Ascending aorta (tissue), 2 donors: Measurements from ENCODE around the gene POTEH. TPM values are rescaled to one million over a fixed set of nuclear protein-coding genes. Genes with fewer than 3 reads are reported as not detected.
A peak's percentile ranks its signal among the peaks of the same experiment; 100 is the strongest.
"Not testable (repeated sequence)": the region's sequence is repeated elsewhere in the genome, so short reads cannot be mapped to it uniquely, and the experiment has no call there.

Experiments used
- DNase-seq, 2 donors: peaks; one replicate each; pipeline ENCODE4 v3.0.0-alpha.2; 2019; ENCODE audit warnings: low spot score in 2 of 2
- H3K27ac ChIP-seq, 2 donors: fragments of 200-600 bp; sonication (generic); one replicate each; pipeline ENCODE4 v1.5.1; 2016 to 2017; ENCODE audit warnings: mild to moderate bottlenecking in 1 of 2
- H3K27me3 ChIP-seq: fragments of 200-600 bp; sonication (generic); one replicate; pipeline ENCODE4 v1.5.1; 2017
- H3K36me3 ChIP-seq, 2 donors: fragments of 200-600 bp; sonication (generic); one replicate each; pipeline ENCODE4 v1.5.1; 2016
- H3K4me1 ChIP-seq, 2 donors: fragments of 200-600 bp; sonication (generic); one replicate each; pipeline ENCODE4 v1.5.1; 2016 to 2017; ENCODE audit warnings: mild to moderate bottlenecking in 1 of 2
- H3K4me3 ChIP-seq, 2 donors: fragments of 200-600 bp; sonication (generic); one replicate each; pipeline ENCODE4 v1.5.1; 2016 to 2017; ENCODE audit warnings: mild to moderate bottlenecking in 1 of 2
- H3K9me3 ChIP-seq, 2 donors: fragments of 200-600 bp; sonication (generic); one replicate each; pipeline ENCODE4 v1.5.1; 2016
- intact Hi-C: fragments of 100-400 bp; cut with DNase I; formaldehyde crosslinking; loops from one replicate; pipeline ENCODE4 v1.15.1; 2023
- total RNA-seq: library from RNA; depleted of rRNA; stranded (reverse); fragments of >200 nt; gene quantifications from one replicate; pipeline ENCODE4 v1.1.0, GENCODE V29; 2016

Gene POTEH
- total RNA-seq, 1 donor from 2014 or later = not detected

DNA sequence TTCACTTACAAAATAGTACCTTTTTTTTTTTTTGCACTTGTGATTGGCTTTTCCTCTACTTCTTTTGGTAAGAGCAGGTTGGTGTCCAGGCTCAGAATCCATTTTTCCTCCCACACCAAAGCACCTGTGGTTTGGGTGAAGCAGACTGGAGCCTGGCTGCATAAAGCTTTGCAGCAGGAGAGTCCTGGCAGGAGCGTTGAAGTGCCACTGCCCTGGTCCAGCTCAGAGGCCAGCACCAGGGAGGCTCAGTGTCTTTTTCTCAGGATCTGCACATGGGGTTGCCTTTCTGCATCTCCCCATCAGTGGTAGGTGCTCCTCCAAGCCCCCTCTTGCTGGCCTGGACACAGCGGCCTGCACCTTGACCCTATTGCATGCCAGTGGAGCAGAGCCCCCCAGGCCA is 1.7 kb upstream of the POTEH start:
- H3K4me3 ChIP-seq, H3K27ac ChIP-seq, H3K4me1 ChIP-seq, intact Hi-C loops, H3K36me3 ChIP-seq, DNase-seq, H3K9me3 ChIP-seq, H3K27me3 ChIP-seq: not testable (repeated sequence)

DNA sequence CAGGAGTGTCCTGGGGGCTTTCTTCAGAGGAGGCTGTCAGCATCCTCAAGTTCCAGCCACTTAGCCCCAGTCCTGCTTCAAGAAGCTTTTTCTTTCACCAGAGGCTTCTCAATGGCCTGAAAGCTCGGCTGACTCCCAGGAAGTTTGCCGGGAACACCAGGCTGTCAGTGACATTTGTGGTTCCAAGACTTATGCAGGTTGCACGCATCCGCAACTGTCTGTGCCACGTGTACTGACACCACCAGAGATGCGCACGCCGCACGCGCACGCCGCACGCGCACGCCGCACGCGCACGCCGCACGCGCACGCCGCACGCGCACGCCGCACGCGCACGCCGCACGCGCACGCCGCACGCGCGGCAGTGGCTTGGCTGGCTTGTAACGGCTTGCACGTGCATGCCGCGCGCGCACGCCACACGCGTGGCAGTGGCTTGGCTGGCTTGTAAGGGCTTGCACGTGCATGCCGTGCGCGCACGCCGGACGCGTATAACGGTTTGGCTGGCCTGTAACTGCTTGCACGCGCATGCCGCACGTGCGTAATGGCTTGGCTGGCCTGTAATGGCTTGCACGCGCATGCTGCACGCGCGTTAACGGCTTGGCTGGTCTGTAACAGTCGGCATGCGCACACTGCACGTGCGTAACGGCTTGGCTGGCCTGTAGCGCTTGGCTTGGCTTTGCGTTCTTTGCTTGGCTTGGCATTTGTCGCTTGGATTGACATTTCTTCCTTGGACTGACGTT is 646 bp upstream of the POTEH start:
- H3K36me3 ChIP-seq, intact Hi-C loops, H3K27ac ChIP-seq, H3K4me1 ChIP-seq, H3K9me3 ChIP-seq, H3K4me3 ChIP-seq, H3K27me3 ChIP-seq: not testable (repeated sequence)
- peak in 1 of 2 donors; percentile 63 for DNase-seq

- H3K36me3 ChIP-seq, H3K9me3 ChIP-seq, H3K4me1 ChIP-seq, DNase-seq, H3K4me3 ChIP-seq, H3K27me3 ChIP-seq, H3K27ac ChIP-seq, intact Hi-C loops: not testable (repeated sequence)
Measured at GRCh38 chr22:15713600-15713999, 23.8 kb downstream of the POTEH start.

- H3K4me3 ChIP-seq, DNase-seq, H3K9me3 ChIP-seq, H3K36me3 ChIP-seq, H3K27ac ChIP-seq, intact Hi-C loops, H3K4me1 ChIP-seq, H3K27me3 ChIP-seq: not testable (repeated sequence)
Measured at GRCh38 chr22:15714125-15714524, 24.3 kb downstream of the POTEH start.

- H3K27ac ChIP-seq, H3K27me3 ChIP-seq, DNase-seq, H3K36me3 ChIP-seq, intact Hi-C loops, H3K9me3 ChIP-seq, H3K4me3 ChIP-seq, H3K4me1 ChIP-seq: not testable (repeated sequence)
Measured at GRCh38 chr22:15721884-15722283, 32.1 kb downstream of the POTEH start.

DNA sequence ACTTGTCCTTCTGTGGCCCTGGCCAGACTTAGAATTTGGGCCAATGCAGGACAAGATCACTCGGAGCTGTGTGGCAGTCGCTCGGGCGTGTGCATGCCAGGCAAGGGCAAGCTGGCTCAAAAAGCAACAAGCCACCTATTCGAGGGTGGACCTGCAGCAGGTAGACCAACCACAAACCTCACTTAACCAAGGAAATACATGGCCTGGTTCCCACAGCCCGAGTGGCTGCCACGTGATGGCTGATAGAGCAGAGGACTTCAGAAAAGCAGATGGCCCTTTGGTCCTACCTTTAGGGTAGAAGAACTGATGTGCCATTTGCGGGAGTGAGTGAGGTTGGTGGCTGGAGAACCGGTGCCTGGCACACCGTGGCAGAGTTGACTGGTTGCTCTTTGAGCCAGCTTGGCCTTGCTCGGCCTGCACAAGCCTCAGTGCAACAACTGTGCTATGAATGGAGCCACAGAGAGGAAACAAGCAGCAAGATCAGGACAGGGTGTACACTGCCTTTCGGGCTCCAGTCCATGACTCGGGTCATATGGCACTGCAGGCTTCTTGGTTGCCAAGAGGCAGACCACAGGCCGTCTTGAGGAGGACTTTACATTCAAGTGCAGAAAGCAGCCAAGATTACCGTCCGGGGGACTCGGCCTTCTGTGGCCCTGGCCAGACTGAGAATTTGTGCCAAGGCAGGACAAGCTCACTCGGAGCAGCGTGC is 39.5 kb downstream of the POTEH start:
- H3K27me3 ChIP-seq, H3K4me3 ChIP-seq, H3K4me1 ChIP-seq, H3K9me3 ChIP-seq, intact Hi-C loops, H3K27ac ChIP-seq, H3K36me3 ChIP-seq: not testable (repeated sequence)
- peak in 1 of 2 donors; percentile 25 for DNase-seq

GRCh38 chr22:15731023-15731422 is 41.2 kb downstream of the POTEH start:
- intact Hi-C loops, H3K36me3 ChIP-seq: not testable (repeated sequence)

DNA sequence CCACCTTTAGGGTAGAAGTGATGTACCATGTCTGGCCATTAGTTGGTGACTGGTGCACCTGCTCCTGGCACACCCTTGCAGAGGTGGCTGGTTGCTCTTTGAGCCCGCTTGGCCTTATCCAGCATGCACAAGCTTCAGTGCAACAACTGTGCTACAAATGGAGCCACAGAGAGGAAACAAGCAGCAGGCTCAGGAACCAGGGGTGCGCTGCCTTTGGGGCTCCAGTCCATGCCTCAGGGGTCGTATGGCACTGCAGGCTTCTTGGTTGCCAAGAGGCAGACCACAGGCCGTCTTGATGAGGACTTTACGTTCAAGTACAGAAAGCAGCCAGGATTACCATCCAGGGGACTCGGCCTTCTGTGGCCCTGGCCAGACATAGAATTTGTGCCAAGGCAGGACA is 44.6 kb downstream of the POTEH start:
- DNase-seq, H3K36me3 ChIP-seq, H3K27me3 ChIP-seq, intact Hi-C loops, H3K4me3 ChIP-seq, H3K27ac ChIP-seq, H3K9me3 ChIP-seq, H3K4me1 ChIP-seq: not testable (repeated sequence)

More at GRCh38 chr22:15731023-15731422, 41.2 kb downstream of the POTEH start:
- not testable (repeated sequence) for DNase-seq, H3K4me3 ChIP-seq, H3K9me3 ChIP-seq, H3K27me3 ChIP-seq, H3K4me1 ChIP-seq, H3K27ac ChIP-seq

DNA sequence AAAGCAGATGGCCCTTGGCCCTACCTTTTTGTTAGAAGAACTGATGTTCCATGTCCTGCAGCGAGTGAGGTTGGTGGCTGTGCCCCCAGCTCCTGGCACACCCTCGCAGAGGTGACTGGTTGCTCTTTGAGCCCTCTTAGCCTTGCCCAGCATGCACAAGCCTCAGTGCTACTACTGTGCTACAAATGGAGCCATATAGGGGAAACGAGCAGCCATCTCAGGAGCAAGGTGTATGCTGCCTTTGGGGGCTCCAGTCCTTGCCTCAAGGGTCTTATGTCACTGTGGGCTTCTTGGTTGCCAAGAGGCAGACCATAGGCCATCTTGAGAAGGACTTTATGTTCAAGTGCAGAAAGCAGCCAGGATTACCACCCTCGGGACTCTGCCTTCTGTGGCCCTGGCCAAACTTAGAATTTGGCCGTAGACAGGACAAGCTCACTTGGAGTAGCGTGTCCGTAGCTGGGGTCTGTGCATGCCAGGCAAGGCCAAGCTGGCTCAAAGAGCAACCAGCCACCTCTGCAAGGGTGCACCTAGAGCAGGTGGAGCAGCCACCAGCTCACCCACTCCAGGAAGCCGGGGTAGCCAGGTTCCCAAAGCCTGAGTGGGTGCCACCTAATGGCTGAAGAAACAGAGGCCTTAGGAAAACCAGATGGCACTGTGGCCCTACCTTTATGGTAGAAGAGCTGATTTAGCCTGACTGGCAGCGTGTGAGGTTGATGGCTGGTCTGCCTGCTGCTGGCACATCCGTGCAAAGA is 48.5 kb downstream of the POTEH start:
- H3K36me3 ChIP-seq, H3K27me3 ChIP-seq, H3K27ac ChIP-seq, H3K4me1 ChIP-seq, H3K4me3 ChIP-seq, H3K9me3 ChIP-seq, intact Hi-C loops, DNase-seq: not testable (repeated sequence)

DNA sequence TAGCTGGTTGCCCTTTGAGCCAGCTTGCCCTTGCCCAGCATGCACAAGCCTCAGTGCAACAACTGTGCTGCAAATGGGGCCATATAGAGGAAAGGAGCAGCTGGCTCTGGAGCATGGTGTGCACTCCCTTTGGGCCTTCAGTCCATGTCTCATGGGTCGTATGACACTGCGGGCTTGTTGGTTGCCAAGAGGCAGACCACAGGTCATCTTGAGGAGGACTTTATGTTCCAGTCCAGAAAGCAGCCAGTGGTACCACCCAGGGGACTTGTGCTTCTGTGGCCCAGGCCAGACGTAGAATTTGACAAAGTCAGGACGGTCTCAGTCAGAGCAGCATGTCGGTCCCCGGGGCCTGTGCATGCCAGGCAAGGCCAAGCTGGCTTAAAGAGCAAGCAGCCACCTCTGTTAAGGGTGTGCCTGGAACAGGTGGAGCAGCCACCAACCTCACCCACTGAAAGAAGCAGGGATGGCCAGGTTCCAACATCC is 49.1 kb downstream of the POTEH start:
- H3K27me3 ChIP-seq, intact Hi-C loops, H3K4me3 ChIP-seq, H3K9me3 ChIP-seq, H3K4me1 ChIP-seq, H3K36me3 ChIP-seq, H3K27ac ChIP-seq, DNase-seq: not testable (repeated sequence)

GRCh38 chr22:15747636-15748323 is 58.0 kb downstream of the POTEH start:
- not testable (repeated sequence) for H3K4me3 ChIP-seq

DNA sequence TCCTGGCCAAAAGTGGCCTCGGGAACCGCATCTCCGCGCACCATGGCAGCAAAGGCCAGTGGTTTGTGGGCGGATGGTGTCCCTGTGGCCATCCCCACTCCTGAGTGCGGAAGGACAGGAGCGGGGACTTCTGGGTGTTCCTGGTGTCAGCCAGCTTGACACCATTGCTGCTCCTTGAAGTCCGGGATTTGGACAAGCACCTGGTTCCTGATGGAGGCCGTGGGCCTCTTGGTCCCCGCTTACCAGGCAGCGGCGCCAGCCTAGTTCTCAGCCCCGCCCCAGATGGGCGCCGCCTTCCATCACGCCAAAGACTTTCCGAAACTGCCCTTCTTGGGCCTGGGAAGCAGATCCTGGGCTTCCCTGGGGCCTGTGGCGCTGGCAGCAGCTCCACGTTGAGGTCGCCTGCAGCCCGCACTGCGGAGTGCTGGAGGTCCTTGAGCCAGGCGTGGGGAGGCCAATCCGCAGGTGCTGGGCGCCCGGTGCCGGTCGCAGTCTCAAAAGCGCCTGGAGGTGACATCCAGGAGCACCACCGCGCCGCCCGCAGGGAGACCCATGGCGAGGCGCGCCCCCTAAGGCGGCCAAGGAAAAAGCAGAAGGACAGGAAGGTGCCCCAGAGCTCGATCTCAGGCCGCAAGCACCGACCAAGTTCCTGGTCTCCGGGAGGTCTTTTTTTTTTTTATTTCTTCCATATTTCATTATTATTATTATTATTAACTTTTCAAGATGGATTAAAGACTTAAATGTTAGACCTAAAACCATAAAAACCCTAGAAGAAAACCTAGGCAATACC is 59.5 kb downstream of the POTEH start:
- H3K4me3 ChIP-seq, intact Hi-C loops, H3K36me3 ChIP-seq, H3K4me1 ChIP-seq, H3K27me3 ChIP-seq, H3K27ac ChIP-seq, H3K9me3 ChIP-seq, DNase-seq: not testable (repeated sequence)

More at GRCh38 chr22:15747636-15748323, 58.0 kb downstream of the POTEH start:
- H3K27ac ChIP-seq, intact Hi-C loops, H3K27me3 ChIP-seq, DNase-seq, H3K4me1 ChIP-seq, H3K9me3 ChIP-seq, H3K36me3 ChIP-seq: not testable (repeated sequence)
